ENCODE data around the gene CTSC.

CTSC gene

GRCh38 chr11:88375927-88376470 is 38.5 kb upstream of the CTSC start:
- TF ChIP-seq, protein P1, sequence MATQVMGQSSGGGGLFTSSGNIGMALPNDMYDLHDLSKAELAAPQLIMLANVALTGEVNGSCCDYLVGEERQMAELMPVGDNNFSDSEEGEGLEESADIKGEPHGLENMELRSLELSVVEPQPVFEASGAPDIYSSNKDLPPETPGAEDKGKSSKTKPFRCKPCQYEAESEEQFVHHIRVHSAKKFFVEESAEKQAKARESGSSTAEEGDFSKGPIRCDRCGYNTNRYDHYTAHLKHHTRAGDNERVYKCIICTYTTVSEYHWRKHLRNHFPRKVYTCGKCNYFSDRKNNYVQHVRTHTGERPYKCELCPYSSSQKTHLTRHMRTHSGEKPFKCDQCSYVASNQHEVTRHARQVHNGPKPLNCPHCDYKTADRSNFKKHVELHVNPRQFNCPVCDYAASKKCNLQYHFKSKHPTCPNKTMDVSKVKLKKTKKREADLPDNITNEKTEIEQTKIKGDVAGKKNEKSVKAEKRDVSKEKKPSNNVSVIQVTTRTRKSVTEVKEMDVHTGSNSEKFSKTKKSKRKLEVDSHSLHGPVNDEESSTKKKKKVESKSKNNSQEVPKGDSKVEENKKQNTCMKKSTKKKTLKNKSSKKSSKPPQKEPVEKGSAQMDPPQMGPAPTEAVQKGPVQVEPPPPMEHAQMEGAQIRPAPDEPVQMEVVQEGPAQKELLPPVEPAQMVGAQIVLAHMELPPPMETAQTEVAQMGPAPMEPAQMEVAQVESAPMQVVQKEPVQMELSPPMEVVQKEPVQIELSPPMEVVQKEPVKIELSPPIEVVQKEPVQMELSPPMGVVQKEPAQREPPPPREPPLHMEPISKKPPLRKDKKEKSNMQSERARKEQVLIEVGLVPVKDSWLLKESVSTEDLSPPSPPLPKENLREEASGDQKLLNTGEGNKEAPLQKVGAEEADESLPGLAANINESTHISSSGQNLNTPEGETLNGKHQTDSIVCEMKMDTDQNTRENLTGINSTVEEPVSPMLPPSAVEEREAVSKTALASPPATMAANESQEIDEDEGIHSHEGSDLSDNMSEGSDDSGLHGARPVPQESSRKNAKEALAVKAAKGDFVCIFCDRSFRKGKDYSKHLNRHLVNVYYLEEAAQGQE (IDR thresholded peaks at IDR 0.05; ENCODE audit: insufficient read depth in 1 of 2, low read depth in 2 of 2, low read length in 2 of 2) = no peak
- TF ChIP-seq TAF1 (IDR thresholded peaks at IDR 0.05; ENCODE audit: borderline replicate concordance, insufficient read depth, low read length) (no peak), POLR2AphosphoS5 (IDR thresholded peaks at IDR 0.05; ENCODE audit: low read depth, low read length) (no peak), FOXP2 (optimal IDR thresholded peaks at IDR 0.05; ENCODE audit: borderline replicate concordance, extremely low read depth, extremely low read length, insufficient read depth) (no peak), SIN3A (IDR thresholded peaks at IDR 0.05; ENCODE audit: borderline replicate concordance, insufficient read depth, low read length) (no peak)

GRCh38 chr11:88370782-88371181 is 33.2 kb upstream of the CTSC start:
- TF ChIP-seq, protein P1 (IDR thresholded peaks at IDR 0.05; ENCODE audit: insufficient read depth in 1 of 2, low read depth in 2 of 2, low read length in 2 of 2) = no peak
- TF ChIP-seq SIN3A (IDR thresholded peaks at IDR 0.05; ENCODE audit: borderline replicate concordance, insufficient read depth, low read length) (no peak), POLR2AphosphoS5 (IDR thresholded peaks at IDR 0.05; ENCODE audit: low read depth, low read length) (no peak), FOXP2 (optimal IDR thresholded peaks at IDR 0.05; ENCODE audit: borderline replicate concordance, extremely low read depth, extremely low read length, insufficient read depth) (no peak), TAF1 (IDR thresholded peaks at IDR 0.05; ENCODE audit: borderline replicate concordance, insufficient read depth, low read length) (no peak)

DNA sequence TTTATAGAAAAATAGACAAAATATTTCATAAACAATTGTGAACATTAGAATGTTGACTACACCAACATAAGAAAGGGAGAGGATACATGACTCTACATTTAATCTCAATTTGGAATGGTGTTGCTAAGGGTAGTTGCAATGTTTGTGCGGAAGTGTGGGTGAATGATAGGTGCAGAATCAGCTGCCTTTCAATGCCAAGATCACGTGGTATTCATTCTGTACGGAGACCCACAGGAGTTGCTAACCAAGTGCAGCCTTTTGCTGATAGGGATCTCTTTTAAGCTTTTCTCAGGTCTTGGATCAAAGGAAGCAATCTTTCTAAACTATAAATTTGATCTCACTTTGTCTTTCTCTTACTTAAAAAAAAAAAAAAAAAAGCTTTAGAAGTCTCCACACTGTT is 29.8 kb upstream of the CTSC start:
- TF ChIP-seq SIN3A (IDR thresholded peaks at IDR 0.05; ENCODE audit: borderline replicate concordance, insufficient read depth, low read length) = no peak
- TF ChIP-seq, protein P1 (IDR thresholded peaks at IDR 0.05; ENCODE audit: insufficient read depth in 1 of 2, low read depth in 2 of 2, low read length in 2 of 2) = no peak
- TF ChIP-seq FOXP2 (optimal IDR thresholded peaks at IDR 0.05; ENCODE audit: borderline replicate concordance, extremely low read depth, extremely low read length, insufficient read depth) = no peak
- no peak for TF ChIP-seq TAF1 (IDR thresholded peaks at IDR 0.05; ENCODE audit: borderline replicate concordance, insufficient read depth, low read length)
- no peak for TF ChIP-seq POLR2AphosphoS5 (IDR thresholded peaks at IDR 0.05; ENCODE audit: low read depth, low read length)

- TF ChIP-seq, protein P1 (IDR thresholded peaks at IDR 0.05; ENCODE audit: insufficient read depth in 1 of 2, low read depth in 2 of 2, low read length in 2 of 2) = no peak
- TF ChIP-seq SIN3A (IDR thresholded peaks at IDR 0.05; ENCODE audit: borderline replicate concordance, insufficient read depth, low read length) = no peak
- no peak for TF ChIP-seq FOXP2 (optimal IDR thresholded peaks at IDR 0.05; ENCODE audit: borderline replicate concordance, extremely low read depth, extremely low read length, insufficient read depth)
- TF ChIP-seq TAF1 (IDR thresholded peaks at IDR 0.05; ENCODE audit: borderline replicate concordance, insufficient read depth, low read length) = no peak
- TF ChIP-seq POLR2AphosphoS5 (IDR thresholded peaks at IDR 0.05; ENCODE audit: low read depth, low read length) = no peak
Measured at GRCh38 chr11:88363648-88364065, 26.1 kb upstream of the CTSC start.

Data from PFSK-1 (cell line).